Activated CD4-positive, alpha-beta memory T cell treated with anti-CD3 and anti-CD28 coated beads, Interleukin-2, amount 10 ng/mL, durations not matched to agents 7 days and 5 days (primary cell): Measurements from ENCODE around the gene SLC6A16. TPM values are rescaled to one million over a fixed set of nuclear protein-coding genes. Genes with fewer than 3 reads are reported as not detected.
A peak's percentile ranks its signal among the peaks of the same experiment; 100 is the strongest.

Experiments used
- CTCF ChIA-PET: fragments of 350-600 bp; sonication (Branson Sonifier 250); formaldehyde crosslinking; loops from one replicate; lab custom pipeline; 2021; ENCODE audit warnings: antibody characterized with exemption, inconsistent platforms; lab: Charles Lee
- POLR2A ChIA-PET: fragments of 350-600 bp; sonication (Branson Sonifier 250); formaldehyde crosslinking; loops from one replicate; lab custom pipeline; 2021; ENCODE audit warnings: antibody characterized with exemption; lab: Charles Lee
- DNase-seq: peaks from one replicate; pipeline ENCODE4 v3.0.0-alpha.2; 2020
- H3K27ac Mint-ChIP-seq: one replicate; pipeline ENCODE4 v1.8.0; 2021; ENCODE audit warnings: mild to moderate bottlenecking, mixed read lengths
- H3K27me3 Mint-ChIP-seq: one replicate; pipeline ENCODE4 v1.8.0; 2021; ENCODE audit warnings: mixed read lengths
- H3K36me3 Mint-ChIP-seq: one replicate; pipeline ENCODE4 v1.8.0; 2021; ENCODE audit warnings: low read depth, mixed read lengths
- H3K4me1 Mint-ChIP-seq: one replicate; pipeline ENCODE4 v1.8.0; 2021; ENCODE audit warnings: mixed read lengths
- H3K4me3 Mint-ChIP-seq: one replicate; pipeline ENCODE4 v1.8.0; 2021; ENCODE audit warnings: mild to moderate bottlenecking, mixed read lengths
- H3K9me3 Mint-ChIP-seq: one replicate; pipeline ENCODE4 v1.8.0; 2021; ENCODE audit warnings: mixed read lengths
- total RNA-seq, 2 experiments: library from RNA; stranded (reverse); gene quantifications; one replicate each; pipeline ENCODE4 v1.2.3, GENCODE V29; 2021

SLC6A16 gene
- total RNA-seq, 2 experiments from 2014 or later, result 3.0 to 3.5 TPM

DNA sequence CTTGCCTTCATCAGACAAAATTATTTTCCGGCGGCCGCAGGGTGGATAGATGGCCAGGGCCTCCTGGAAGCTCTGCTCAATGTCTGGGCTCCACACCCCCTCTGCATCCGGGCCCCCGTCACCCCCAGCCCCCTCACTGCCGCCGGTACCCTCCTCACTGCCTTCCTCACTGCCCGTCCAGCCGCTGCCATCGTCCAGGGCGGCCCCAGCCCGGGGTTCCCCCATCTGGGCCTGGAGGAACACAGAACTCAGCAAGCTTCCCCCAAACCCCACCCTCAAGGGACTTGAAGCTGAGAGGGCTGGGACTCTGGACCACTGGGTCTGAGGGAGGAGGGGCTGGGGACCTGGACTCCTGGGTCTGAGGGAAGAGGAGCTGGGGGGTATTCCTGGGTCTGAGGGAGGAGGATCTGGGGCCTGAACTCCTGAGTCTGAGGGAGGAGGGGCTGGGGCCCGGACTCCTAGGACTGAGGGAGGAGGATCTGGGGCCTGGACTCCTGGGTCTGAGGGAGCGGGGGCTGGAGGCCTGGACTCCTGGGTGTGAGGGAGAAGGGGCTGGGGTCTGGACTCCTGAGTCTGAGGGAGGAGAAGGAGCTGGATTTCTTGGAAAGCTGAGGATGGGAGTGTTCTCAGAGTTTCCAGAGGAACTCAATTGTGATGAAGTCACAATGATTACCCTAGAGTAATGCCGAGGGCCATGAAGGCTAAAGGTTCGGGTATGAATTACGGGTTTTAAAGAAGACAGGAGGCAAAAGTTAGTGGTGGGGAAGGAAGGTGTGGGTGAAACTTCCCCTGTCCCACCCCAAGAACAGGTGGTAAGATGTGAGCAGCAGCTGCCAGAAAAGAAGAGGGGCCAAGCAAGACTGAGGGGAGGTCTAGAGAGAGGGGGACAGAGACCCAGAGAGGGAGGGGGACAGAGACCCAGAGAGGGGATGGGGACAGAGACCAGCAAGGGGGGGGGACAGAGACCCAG lies 35.1 kb upstream of the SLC6A16 start:
- H3K9me3 Mint-ChIP-seq, result no peaks in the 10 kb centered on the region
- no peak for DNase-seq

GRCh38 chr19:49357186-49357585 lies 32.2 kb upstream of the SLC6A16 start:
- peaks cover 13% of the 10 kb centered on the region for H3K4me1 Mint-ChIP-seq
- CTCF ChIA-PET, result no interaction called here
- POLR2A ChIA-PET, result no interaction called here
- no peak overlapping the region for H3K4me3 Mint-ChIP-seq
- H3K36me3 Mint-ChIP-seq, result no peaks in the 10 kb centered on the region
- no peak for DNase-seq
- H3K9me3 Mint-ChIP-seq, result no peaks in the 10 kb centered on the region
- peaks cover 54% of the 10 kb centered on the region for H3K27me3 Mint-ChIP-seq
- H3K27ac Mint-ChIP-seq, result no peak overlapping the region

More for the DNA sequence above, 35.1 kb upstream of the SLC6A16 start:
- Mint-ChIP-seq H3K36me3 (no peaks in the 10 kb centered on the region), H3K27me3 (peaks cover 50% of the 10 kb centered on the region), H3K4me1 (peaks cover 13% of the 10 kb centered on the region), H3K4me3 (no peak overlapping the region), H3K27ac (no peak overlapping the region)
- ChIA-PET POLR2A (interaction anchor here (1.0 kb wide), 1 partner anchor 25 kb away, joined by 3 read pairs; the partner anchor contains the start of gene CD37), CTCF (no interaction called here)

DNA sequence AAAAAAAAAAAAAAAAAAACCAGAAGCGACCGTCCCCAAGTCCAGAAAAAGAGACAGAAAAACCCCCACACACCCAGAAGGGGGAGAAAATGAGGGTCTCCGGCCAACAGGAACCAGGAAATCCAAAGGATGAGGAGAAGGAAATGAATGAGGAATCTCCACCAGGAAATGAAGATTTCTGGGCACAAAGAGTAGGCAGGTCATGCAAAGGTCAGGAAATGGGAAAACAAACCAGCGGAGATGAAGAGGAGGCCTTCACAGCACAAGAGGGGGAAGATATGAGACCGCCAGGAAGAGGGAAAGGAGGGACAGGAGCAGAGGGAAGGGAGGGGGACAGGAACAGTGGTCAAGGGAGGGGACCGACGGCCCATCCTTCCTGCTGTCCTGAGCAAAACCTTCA lies 31.4 kb upstream of the SLC6A16 start:
- no peak overlapping the region for H3K27ac Mint-ChIP-seq
- no peak overlapping the region for H3K4me3 Mint-ChIP-seq
- H3K4me1 Mint-ChIP-seq, result peaks cover 9% of the 10 kb centered on the region
- POLR2A ChIA-PET, result no interaction called here
- H3K9me3 Mint-ChIP-seq, result no peaks in the 10 kb centered on the region
- no peak for DNase-seq
- CTCF ChIA-PET, result no interaction called here
- no peaks in the 10 kb centered on the region for H3K36me3 Mint-ChIP-seq
- peaks cover 48% of the 10 kb centered on the region for H3K27me3 Mint-ChIP-seq

DNA sequence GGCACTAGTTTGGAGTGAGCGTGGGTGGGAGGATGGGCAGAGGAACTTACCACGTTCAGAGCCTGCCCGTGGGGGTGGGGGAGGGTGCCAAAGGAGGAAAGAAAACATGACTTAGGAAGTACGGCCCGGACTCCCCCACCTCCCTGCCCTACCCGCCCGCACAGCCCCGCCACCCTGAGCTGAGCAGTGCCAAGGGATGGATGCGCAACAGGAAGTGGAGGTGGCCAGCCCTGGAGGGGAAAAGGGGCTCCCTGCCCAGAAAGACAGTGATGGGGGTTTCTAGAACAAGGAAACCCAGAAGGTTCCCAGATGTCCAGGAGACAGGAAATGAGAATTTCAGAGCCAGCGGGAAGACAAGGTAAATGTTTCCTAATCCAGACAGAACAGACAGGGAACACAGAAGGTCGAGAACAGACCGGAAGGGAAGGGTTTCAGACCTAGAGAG lies 30.9 kb upstream of the SLC6A16 start:
- POLR2A ChIA-PET, result no interaction called here
- Mint-ChIP-seq H3K4me1 (peaks cover 8% of the 10 kb centered on the region), H3K9me3 (no peaks in the 10 kb centered on the region), H3K4me3 (no peak overlapping the region), H3K36me3 (no peaks in the 10 kb centered on the region), H3K27me3 (peaks cover 46% of the 10 kb centered on the region), H3K27ac (no peak overlapping the region)
- DNase-seq, result no peak
- CTCF ChIA-PET, result interaction anchor here (0.9 kb wide), 1 partner anchor 23 kb away, joined by 3 read pairs; no protein-coding TSS in a partner anchor

- Mint-ChIP-seq H3K36me3 (no peaks in the 10 kb centered on the region), H3K27ac (no peak overlapping the region), H3K27me3 (peaks cover 8% of the 10 kb centered on the region), H3K4me1 (peaks cover 7% of the 10 kb centered on the region), H3K4me3 (no peak overlapping the region), H3K9me3 (no peaks in the 10 kb centered on the region)
- DNase-seq, result no peak
- ChIA-PET CTCF (no interaction called here), POLR2A (no interaction called here)
Measured at GRCh38 chr19:49349567-49349966, 24.6 kb upstream of the SLC6A16 start.

DNA sequence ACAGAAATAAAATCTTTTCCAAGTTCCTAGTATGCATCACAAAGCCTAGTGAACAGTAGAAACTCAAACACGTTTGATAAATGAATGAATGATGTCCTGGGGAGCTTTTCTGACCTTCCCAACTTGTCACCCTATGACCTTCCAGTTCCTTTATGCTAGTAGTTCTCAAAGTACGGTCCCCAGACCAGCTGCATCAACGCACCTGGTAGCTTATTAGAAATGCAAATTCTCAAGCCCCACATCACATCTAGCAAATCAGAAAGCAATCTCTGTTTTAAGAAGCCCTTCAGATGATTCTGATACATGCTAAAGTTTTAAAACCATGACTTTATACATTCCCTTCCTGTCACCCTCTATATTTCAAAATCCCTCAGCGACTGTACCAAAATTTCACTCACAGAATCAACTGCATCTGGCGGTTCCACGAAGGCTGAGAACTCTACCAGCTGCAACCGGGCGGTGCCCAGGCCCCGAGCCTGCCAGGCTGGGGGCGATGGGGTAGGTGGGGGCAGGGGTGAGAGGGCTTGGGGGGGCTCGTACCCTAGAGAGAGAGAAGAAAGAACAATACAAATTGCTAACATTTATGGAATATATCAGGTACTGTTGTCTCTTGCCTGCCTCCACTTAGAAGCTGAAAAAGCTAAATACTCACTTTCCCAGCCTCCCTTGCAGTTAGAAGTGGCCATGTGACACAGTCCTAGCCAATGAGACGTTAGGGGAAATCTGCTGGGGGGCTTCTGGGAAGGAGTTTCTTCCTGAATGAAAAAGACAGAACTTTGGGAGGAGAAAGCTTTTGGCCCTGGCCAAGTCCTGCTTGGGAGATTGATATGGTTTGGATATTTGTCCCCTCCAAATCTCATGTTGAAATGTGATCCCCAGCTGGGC lies 23.6 kb upstream of the SLC6A16 start:
- no peaks in the 10 kb centered on the region for H3K9me3 Mint-ChIP-seq
- ChIA-PET CTCF (no interaction called here), POLR2A (no interaction called here)
- peaks cover 9% of the 10 kb centered on the region for H3K4me1 Mint-ChIP-seq
- peaks cover 7% of the 10 kb centered on the region for H3K27me3 Mint-ChIP-seq
- no peak for DNase-seq
- H3K4me3 Mint-ChIP-seq, result no peak overlapping the region
- H3K27ac Mint-ChIP-seq, result no peak overlapping the region
- H3K36me3 Mint-ChIP-seq, result no peaks in the 10 kb centered on the region

- Mint-ChIP-seq H3K27me3 (peaks cover 4% of the 10 kb centered on the region), H3K4me3 (no peak overlapping the region), H3K4me1 (peaks cover 9% of the 10 kb centered on the region), H3K9me3 (no peaks in the 10 kb centered on the region), H3K36me3 (peaks cover 1% of the 10 kb centered on the region), H3K27ac (no peak overlapping the region)
- DNase-seq, result no peak
- ChIA-PET CTCF (no interaction called here), POLR2A (interaction anchor here (1.5 kb wide), 1 partner anchor 13 kb away, joined by 5 read pairs; the partner anchor contains the start of gene CD37)
Measured at GRCh38 chr19:49347835-49348234, 22.8 kb upstream of the SLC6A16 start.

- Mint-ChIP-seq H3K27ac (no peak overlapping the region), H3K9me3 (no peaks in the 10 kb centered on the region), H3K27me3 (peaks cover 2% of the 10 kb centered on the region), H3K4me1 (peaks cover 9% of the 10 kb centered on the region), H3K36me3 (peaks cover 5% of the 10 kb centered on the region), H3K4me3 (no peak overlapping the region)
- ChIA-PET CTCF (no interaction called here), POLR2A (interaction anchor here (1.5 kb wide), 1 partner anchor 12 kb away, joined by 5 read pairs; the partner anchor contains the start of gene CD37)
- no peak for DNase-seq
Measured at GRCh38 chr19:49347191-49347590, 22.2 kb upstream of the SLC6A16 start.

GRCh38 chr19:49344505-49345423 lies 19.8 kb upstream of the SLC6A16 start:
- Mint-ChIP-seq H3K4me1 (peaks cover 17% of the 10 kb centered on the region), H3K27me3 (no peaks in the 10 kb centered on the region), H3K9me3 (no peaks in the 10 kb centered on the region), H3K4me3 (no peak overlapping the region), H3K27ac (peak overlapping the region; percentile 23), H3K36me3 (peaks cover 15% of the 10 kb centered on the region)
- ChIA-PET POLR2A (interaction anchor here (1.0 to 2.6 kb wide), 2 partner anchors 10 to 47 kb away, joined by 3 to 15 read pairs; partner anchors contain the start of gene CD37), CTCF (interaction anchor here (0.6 to 1.0 kb wide), 2 partner anchors 41 to 79 kb away, joined by 3 to 4 read pairs; no protein-coding TSS in a partner anchor)
- no peak for DNase-seq

- CTCF ChIA-PET, result no interaction called here
- DNase-seq, result no peak
- Mint-ChIP-seq H3K9me3 (no peaks in the 10 kb centered on the region), H3K36me3 (peaks cover 29% of the 10 kb centered on the region), H3K4me3 (no peak overlapping the region), H3K4me1 (peaks cover 27% of the 10 kb centered on the region), H3K27ac (no peak overlapping the region), H3K27me3 (no peaks in the 10 kb centered on the region)
- POLR2A ChIA-PET, result no interaction called here
Measured at GRCh38 chr19:49343123-49343522, 18.1 kb upstream of the SLC6A16 start.

DNA sequence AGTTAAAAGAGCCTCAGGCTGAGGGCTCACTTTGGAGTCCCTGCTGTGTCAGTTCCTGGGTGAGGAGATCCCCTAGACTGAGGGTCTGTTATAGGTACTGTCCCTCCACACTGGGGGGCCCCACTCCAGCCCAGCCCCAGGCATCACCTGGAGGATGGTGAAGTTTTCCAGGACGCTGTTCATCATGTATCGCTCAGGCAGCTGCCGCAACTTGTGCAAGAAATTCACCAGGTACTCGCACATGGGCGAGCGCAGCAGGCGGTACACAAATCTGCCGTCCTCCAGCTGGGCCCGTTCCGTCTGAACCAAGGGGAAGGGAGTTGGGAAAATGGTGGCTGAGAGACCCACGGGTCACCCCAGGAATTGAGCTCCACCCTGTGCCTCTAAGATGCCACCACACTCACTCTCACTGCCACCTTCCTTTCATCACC lies 17.3 kb upstream of the SLC6A16 start:
- Mint-ChIP-seq H3K36me3 (peaks cover 36% of the 10 kb centered on the region), H3K4me1 (peaks cover 33% of the 10 kb centered on the region), H3K27ac (no peak overlapping the region), H3K4me3 (no peak overlapping the region), H3K27me3 (no peaks in the 10 kb centered on the region), H3K9me3 (no peaks in the 10 kb centered on the region)
- CTCF ChIA-PET, result interaction anchor here (0.6 kb wide), 1 partner anchor 266 kb away, joined by 8 read pairs; no protein-coding TSS in a partner anchor
- POLR2A ChIA-PET, result no interaction called here
- no peak for DNase-seq
